ENCODE results near the gene FBXO24. TPM values are rescaled to one million over a fixed set of nuclear protein-coding genes. Genes with fewer than 3 reads are reported as not detected.

Gene FBXO24
- total and polyA plus RNA-seq, 2 of the 8 experiments (the other 6 are each of a cell fraction or from before 2014, with no cell fraction given), result 0.35 to 0.57 TPM

GRCh38 chr7:100567751-100568175 lies 18.4 kb upstream of the FBXO24 start (continued):
- TF ChIP-seq, protein P1, sequence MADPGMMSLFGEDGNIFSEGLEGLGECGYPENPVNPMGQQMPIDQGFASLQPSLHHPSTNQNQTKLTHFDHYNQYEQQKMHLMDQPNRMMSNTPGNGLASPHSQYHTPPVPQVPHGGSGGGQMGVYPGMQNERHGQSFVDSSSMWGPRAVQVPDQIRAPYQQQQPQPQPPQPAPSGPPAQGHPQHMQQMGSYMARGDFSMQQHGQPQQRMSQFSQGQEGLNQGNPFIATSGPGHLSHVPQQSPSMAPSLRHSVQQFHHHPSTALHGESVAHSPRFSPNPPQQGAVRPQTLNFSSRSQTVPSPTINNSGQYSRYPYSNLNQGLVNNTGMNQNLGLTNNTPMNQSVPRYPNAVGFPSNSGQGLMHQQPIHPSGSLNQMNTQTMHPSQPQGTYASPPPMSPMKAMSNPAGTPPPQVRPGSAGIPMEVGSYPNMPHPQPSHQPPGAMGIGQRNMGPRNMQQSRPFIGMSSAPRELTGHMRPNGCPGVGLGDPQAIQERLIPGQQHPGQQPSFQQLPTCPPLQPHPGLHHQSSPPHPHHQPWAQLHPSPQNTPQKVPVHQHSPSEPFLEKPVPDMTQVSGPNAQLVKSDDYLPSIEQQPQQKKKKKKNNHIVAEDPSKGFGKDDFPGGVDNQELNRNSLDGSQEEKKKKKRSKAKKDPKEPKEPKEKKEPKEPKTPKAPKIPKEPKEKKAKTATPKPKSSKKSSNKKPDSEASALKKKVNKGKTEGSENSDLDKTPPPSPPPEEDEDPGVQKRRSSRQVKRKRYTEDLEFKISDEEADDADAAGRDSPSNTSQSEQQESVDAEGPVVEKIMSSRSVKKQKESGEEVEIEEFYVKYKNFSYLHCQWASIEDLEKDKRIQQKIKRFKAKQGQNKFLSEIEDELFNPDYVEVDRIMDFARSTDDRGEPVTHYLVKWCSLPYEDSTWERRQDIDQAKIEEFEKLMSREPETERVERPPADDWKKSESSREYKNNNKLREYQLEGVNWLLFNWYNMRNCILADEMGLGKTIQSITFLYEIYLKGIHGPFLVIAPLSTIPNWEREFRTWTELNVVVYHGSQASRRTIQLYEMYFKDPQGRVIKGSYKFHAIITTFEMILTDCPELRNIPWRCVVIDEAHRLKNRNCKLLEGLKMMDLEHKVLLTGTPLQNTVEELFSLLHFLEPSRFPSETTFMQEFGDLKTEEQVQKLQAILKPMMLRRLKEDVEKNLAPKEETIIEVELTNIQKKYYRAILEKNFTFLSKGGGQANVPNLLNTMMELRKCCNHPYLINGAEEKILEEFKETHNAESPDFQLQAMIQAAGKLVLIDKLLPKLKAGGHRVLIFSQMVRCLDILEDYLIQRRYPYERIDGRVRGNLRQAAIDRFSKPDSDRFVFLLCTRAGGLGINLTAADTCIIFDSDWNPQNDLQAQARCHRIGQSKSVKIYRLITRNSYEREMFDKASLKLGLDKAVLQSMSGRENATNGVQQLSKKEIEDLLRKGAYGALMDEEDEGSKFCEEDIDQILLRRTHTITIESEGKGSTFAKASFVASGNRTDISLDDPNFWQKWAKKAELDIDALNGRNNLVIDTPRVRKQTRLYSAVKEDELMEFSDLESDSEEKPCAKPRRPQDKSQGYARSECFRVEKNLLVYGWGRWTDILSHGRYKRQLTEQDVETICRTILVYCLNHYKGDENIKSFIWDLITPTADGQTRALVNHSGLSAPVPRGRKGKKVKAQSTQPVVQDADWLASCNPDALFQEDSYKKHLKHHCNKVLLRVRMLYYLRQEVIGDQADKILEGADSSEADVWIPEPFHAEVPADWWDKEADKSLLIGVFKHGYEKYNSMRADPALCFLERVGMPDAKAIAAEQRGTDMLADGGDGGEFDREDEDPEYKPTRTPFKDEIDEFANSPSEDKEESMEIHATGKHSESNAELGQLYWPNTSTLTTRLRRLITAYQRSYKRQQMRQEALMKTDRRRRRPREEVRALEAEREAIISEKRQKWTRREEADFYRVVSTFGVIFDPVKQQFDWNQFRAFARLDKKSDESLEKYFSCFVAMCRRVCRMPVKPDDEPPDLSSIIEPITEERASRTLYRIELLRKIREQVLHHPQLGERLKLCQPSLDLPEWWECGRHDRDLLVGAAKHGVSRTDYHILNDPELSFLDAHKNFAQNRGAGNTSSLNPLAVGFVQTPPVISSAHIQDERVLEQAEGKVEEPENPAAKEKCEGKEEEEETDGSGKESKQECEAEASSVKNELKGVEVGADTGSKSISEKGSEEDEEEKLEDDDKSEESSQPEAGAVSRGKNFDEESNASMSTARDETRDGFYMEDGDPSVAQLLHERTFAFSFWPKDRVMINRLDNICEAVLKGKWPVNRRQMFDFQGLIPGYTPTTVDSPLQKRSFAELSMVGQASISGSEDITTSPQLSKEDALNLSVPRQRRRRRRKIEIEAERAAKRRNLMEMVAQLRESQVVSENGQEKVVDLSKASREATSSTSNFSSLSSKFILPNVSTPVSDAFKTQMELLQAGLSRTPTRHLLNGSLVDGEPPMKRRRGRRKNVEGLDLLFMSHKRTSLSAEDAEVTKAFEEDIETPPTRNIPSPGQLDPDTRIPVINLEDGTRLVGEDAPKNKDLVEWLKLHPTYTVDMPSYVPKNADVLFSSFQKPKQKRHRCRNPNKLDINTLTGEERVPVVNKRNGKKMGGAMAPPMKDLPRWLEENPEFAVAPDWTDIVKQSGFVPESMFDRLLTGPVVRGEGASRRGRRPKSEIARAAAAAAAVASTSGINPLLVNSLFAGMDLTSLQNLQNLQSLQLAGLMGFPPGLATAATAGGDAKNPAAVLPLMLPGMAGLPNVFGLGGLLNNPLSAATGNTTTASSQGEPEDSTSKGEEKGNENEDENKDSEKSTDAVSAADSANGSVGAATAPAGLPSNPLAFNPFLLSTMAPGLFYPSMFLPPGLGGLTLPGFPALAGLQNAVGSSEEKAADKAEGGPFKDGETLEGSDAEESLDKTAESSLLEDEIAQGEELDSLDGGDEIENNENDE (IDR thresholded peaks at IDR 0.05; ENCODE audit: insufficient replicate concordance, low read length), result no peak
- TF ChIP-seq SP2 (IDR thresholded peaks at IDR 0.05; ENCODE audit: low read length) (no peak), E2F6 (IDR thresholded peaks at IDR 0.05) (no peak), KDM4A (IDR thresholded peaks at IDR 0.05; ENCODE audit: low read depth, low read length, severe bottlenecking) (no peak), EGR1 (IDR thresholded peaks at IDR 0.05; ENCODE audit: borderline replicate concordance, low read depth, low read length) (no peak), BRCA1 (IDR thresholded peaks at IDR 0.05; ENCODE audit: low read depth, low read length) (no peak), RBBP5 (IDR thresholded peaks at IDR 0.05; ENCODE audit: borderline replicate concordance, low read depth, low read length) (no peak), RNF2 (IDR thresholded peaks at IDR 0.05; ENCODE audit: borderline replicate concordance, low read depth, low read length, missing control alignments, poor library complexity, severe bottlenecking) (no peak)
- TF ChIP-seq, protein P2, sequence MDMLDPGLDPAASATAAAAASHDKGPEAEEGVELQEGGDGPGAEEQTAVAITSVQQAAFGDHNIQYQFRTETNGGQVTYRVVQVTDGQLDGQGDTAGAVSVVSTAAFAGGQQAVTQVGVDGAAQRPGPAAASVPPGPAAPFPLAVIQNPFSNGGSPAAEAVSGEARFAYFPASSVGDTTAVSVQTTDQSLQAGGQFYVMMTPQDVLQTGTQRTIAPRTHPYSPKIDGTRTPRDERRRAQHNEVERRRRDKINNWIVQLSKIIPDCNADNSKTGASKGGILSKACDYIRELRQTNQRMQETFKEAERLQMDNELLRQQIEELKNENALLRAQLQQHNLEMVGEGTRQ (IDR thresholded peaks at IDR 0.05; ENCODE audit: low read length), result no peak

All from H1 (cell line).